Measurements from ENCODE around the gene GRK5. TPM values are rescaled to one million over a fixed set of nuclear protein-coding genes. Genes with fewer than 3 reads are reported as not detected.
"Not testable (repeated sequence)": the region's sequence is repeated elsewhere in the genome, so short reads cannot be mapped to it uniquely, and the experiment has no call there.

Gene GRK5
- total RNA-seq, 2 donors from 2014 or later, result 9.1 to 11.9 TPM

GRCh38 chr10:119231654-119232053 is 24.3 kb downstream of the GRK5 start:
- DNase-seq, result no peak
- Histone ChIP-seq H3K9ac (ENCODE audit: extremely low read depth, low read length, poor library complexity, severe bottlenecking) (no peak overlapping the region), H3K4me3 (ENCODE audit: low read length) (no peak overlapping the region), H3K9me3 (ENCODE audit: control insufficient read depth, low read length) (no peaks in the 10 kb centered on the region), H3K36me3 (ENCODE audit: control insufficient read depth, insufficient read depth, low read length) (no peaks in the 10 kb centered on the region), H3K27ac (ENCODE audit: low read depth, low read length) (no peak overlapping the region), H3K4me1 (ENCODE audit: control insufficient read depth, insufficient read depth, low read length) (no peaks in the 10 kb centered on the region), H3K27me3 (ENCODE audit: control insufficient read depth, insufficient read depth, low read length, poor library complexity, severe bottlenecking) (no peaks in the 10 kb centered on the region)
- H3K36me3 Mint-ChIP-seq (ENCODE audit: low read depth), result peaks cover 2% of the 10 kb centered on the region
- H3K27ac Mint-ChIP-seq, result no peak overlapping the region
- no peaks in the 10 kb centered on the region for H3K27me3 Mint-ChIP-seq (ENCODE audit: insufficient read depth)
- no peak overlapping the region for H3K4me3 Mint-ChIP-seq
- WGBS, 2 experiments (ENCODE audit: insufficient coverage in 1 of 2, insufficient read length in 1 of 2), result 80 to 100% methylated on average over 1 to 7 of the region's 7 CpGs
- peaks cover 8% of the 10 kb centered on the region for H3K9me3 Mint-ChIP-seq
- TF ChIP-seq CTCF (conservative IDR thresholded peaks at IDR 0.05), result no peak
- H3K4me1 Mint-ChIP-seq, result peaks cover 16% of the 10 kb centered on the region

- not testable (repeated sequence) for H3K36me3 ChIP-seq (ENCODE audit: control insufficient read depth, insufficient read depth, low read length); H3K9me3 ChIP-seq (ENCODE audit: control insufficient read depth, low read length); DNase-seq; H3K27ac Mint-ChIP-seq; H3K27me3 Mint-ChIP-seq (ENCODE audit: insufficient read depth); H3K4me3 Mint-ChIP-seq; H3K27me3 ChIP-seq (ENCODE audit: control insufficient read depth, insufficient read depth, low read length, poor library complexity, severe bottlenecking); H3K9me3 Mint-ChIP-seq; H3K4me1 ChIP-seq (ENCODE audit: control insufficient read depth, insufficient read depth, low read length); H3K4me3 ChIP-seq (ENCODE audit: low read length); H3K9ac ChIP-seq (ENCODE audit: extremely low read depth, low read length, poor library complexity, severe bottlenecking); H3K36me3 Mint-ChIP-seq (ENCODE audit: low read depth); H3K27ac ChIP-seq (ENCODE audit: low read depth, low read length)
- H3K4me1 Mint-ChIP-seq, result peaks cover 22% of the 10 kb centered on the region
- WGBS, 2 experiments (ENCODE audit: insufficient coverage in 1 of 2, insufficient read length in 1 of 2), result 75 to 92% methylated on average over 1 to 4 of the region's 4 CpGs
These were observed 25.1 kb downstream of the GRK5 start for GRCh38 chr10:119232439-119232838.

- TF ChIP-seq CTCF (conservative IDR thresholded peaks at IDR 0.05), result no peak
- H3K9me3 ChIP-seq (ENCODE audit: control insufficient read depth, low read length), result no peaks in the 10 kb centered on the region
- 79 to 82% methylated on average over 3 to 5 of the region's 5 CpGs for WGBS, 2 experiments (ENCODE audit: insufficient coverage in 1 of 2, insufficient read length in 1 of 2)
- H3K4me1 Mint-ChIP-seq, result peaks cover 31% of the 10 kb centered on the region
- no peak for DNase-seq
- no peak overlapping the region for H3K27ac Mint-ChIP-seq
- H3K27me3 Mint-ChIP-seq (ENCODE audit: insufficient read depth), result no peaks in the 10 kb centered on the region
- H3K4me1 ChIP-seq (ENCODE audit: control insufficient read depth, insufficient read depth, low read length), result no peaks in the 10 kb centered on the region
- no peaks in the 10 kb centered on the region for H3K27me3 ChIP-seq (ENCODE audit: control insufficient read depth, insufficient read depth, low read length, poor library complexity, severe bottlenecking)
- H3K36me3 ChIP-seq (ENCODE audit: control insufficient read depth, insufficient read depth, low read length), result no peaks in the 10 kb centered on the region
- H3K4me3 Mint-ChIP-seq, result no peak overlapping the region
- H3K36me3 Mint-ChIP-seq (ENCODE audit: low read depth), result peaks cover 2% of the 10 kb centered on the region
- no peak overlapping the region for H3K27ac ChIP-seq (ENCODE audit: low read depth, low read length)
- H3K9me3 Mint-ChIP-seq, result peaks cover 8% of the 10 kb centered on the region
- no peak overlapping the region for H3K4me3 ChIP-seq (ENCODE audit: low read length)
- no peak overlapping the region for H3K9ac ChIP-seq (ENCODE audit: extremely low read depth, low read length, poor library complexity, severe bottlenecking)
These were observed 25.9 kb downstream of the GRK5 start for GRCh38 chr10:119233123-119233820.

GRCh38 chr10:119233821-119234220 is 26.4 kb downstream of the GRK5 start:
- Mint-ChIP-seq H3K27me3 (ENCODE audit: insufficient read depth) (no peaks in the 10 kb centered on the region), H3K36me3 (ENCODE audit: low read depth) (peaks cover 2% of the 10 kb centered on the region), H3K4me1 (peaks cover 35% of the 10 kb centered on the region), H3K9me3 (peaks cover 8% of the 10 kb centered on the region), H3K4me3 (no peak overlapping the region), H3K27ac (no peak overlapping the region)
- no peak overlapping the region for H3K9ac ChIP-seq (ENCODE audit: extremely low read depth, low read length, poor library complexity, severe bottlenecking)
- H3K4me1 ChIP-seq (ENCODE audit: control insufficient read depth, insufficient read depth, low read length), result no peaks in the 10 kb centered on the region
- 83 to 95% methylated on average over 1 to 3 of the region's 3 CpGs for WGBS, 2 experiments (ENCODE audit: insufficient coverage in 1 of 2, insufficient read length in 1 of 2)
- H3K27ac ChIP-seq (ENCODE audit: low read depth, low read length), result no peak overlapping the region
- H3K4me3 ChIP-seq (ENCODE audit: low read length), result no peak overlapping the region
- no peaks in the 10 kb centered on the region for H3K27me3 ChIP-seq (ENCODE audit: control insufficient read depth, insufficient read depth, low read length, poor library complexity, severe bottlenecking)
- H3K9me3 ChIP-seq (ENCODE audit: control insufficient read depth, low read length), result no peaks in the 10 kb centered on the region
- H3K36me3 ChIP-seq (ENCODE audit: control insufficient read depth, insufficient read depth, low read length), result no peaks in the 10 kb centered on the region
- TF ChIP-seq CTCF (conservative IDR thresholded peaks at IDR 0.05), result no peak
- DNase-seq, result no peak

All from endodermal cell (in vitro differentiated cells).